Measurements from ENCODE around the gene LOXHD1.

DNA sequence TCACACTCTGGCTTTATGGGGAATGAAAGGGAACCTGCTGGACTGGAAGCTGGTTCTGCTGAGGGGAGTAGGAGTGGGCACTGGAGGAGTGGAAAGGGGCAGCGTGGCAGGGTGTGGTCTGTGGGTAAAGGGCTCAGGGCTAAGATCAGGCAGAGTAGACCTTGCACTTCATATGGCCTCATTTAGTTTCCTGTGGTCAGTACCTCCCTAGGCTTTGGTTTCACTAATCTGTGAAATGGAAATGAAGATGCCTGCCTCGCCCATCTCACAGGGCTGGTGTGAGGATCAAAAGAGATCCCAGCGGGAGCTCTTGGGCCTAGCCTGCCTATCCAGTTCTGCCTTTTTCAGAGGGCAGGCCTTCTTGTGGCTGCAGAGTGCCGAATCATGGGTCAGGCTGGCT lies 208.7 kb downstream of the LOXHD1 start:
- TF ChIP-seq, protein P1, sequence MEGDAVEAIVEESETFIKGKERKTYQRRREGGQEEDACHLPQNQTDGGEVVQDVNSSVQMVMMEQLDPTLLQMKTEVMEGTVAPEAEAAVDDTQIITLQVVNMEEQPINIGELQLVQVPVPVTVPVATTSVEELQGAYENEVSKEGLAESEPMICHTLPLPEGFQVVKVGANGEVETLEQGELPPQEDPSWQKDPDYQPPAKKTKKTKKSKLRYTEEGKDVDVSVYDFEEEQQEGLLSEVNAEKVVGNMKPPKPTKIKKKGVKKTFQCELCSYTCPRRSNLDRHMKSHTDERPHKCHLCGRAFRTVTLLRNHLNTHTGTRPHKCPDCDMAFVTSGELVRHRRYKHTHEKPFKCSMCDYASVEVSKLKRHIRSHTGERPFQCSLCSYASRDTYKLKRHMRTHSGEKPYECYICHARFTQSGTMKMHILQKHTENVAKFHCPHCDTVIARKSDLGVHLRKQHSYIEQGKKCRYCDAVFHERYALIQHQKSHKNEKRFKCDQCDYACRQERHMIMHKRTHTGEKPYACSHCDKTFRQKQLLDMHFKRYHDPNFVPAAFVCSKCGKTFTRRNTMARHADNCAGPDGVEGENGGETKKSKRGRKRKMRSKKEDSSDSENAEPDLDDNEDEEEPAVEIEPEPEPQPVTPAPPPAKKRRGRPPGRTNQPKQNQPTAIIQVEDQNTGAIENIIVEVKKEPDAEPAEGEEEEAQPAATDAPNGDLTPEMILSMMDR (conservative IDR thresholded peaks at IDR 0.05): no peak
- TF ChIP-seq EZH2 (IDR thresholded peaks at IDR 0.05; ENCODE audit: low read depth): no peak
